HepG2 (cell line): ENCODE measurements around the gene KCNK15. TPM values are rescaled to one million over a fixed set of nuclear protein-coding genes. Genes with fewer than 3 reads are reported as not detected.
A peak's percentile ranks its signal among the peaks of the same experiment; 100 is the strongest.

Source experiments
- CBX2 ChIP-seq, 2 experiments: fragments of 200-600 bp in 1 of 2; sonication (generic); formaldehyde crosslinking in 1 of 2; IDR thresholded peaks; 2 replicates each; pipeline versions ENCODE4 v1.7.0 to v1.8.1; 2018 to 2022; ENCODE audit warnings: low read depth in 2 of 2, low read length in 1 of 2, mild to moderate bottlenecking in 1 of 2, missing genetic modification reagents in 1 of 2
- EEA1 ChIP-seq: sonication (generic); formaldehyde crosslinking; IDR thresholded peaks from 2 replicates; pipeline ENCODE4 v1.5.1; 2020; ENCODE audit warnings: mild to moderate bottlenecking, missing genetic modification reagents, borderline replicate concordance
- HOXA9 ChIP-seq: sonication (generic); formaldehyde crosslinking; IDR thresholded peaks from 2 replicates; pipeline ENCODE4 v1.8.1; 2022; ENCODE audit warnings: missing genetic modification reagents, mild to moderate bottlenecking, moderate library complexity, borderline replicate concordance
- KDM1A ChIP-seq: IDR thresholded peaks from 2 replicates; pipeline ENCODE4 v1.6.1; 2016; ENCODE audit warnings: missing compliant biosample characterization
- NCOA1 ChIP-seq: sonication (generic); formaldehyde crosslinking; IDR thresholded peaks from 2 replicates; pipeline ENCODE4 v1.9.0; 2021; ENCODE audit warnings: missing genetic modification reagents
- NCOA2 ChIP-seq: sonication (generic); formaldehyde crosslinking; IDR thresholded peaks from 2 replicates; pipeline ENCODE4 v1.8.0; 2022; ENCODE audit warnings: inconsistent platforms
- PAWR ChIP-seq: sonication (generic); formaldehyde crosslinking; IDR thresholded peaks from 2 replicates; pipeline ENCODE4 v1.4.0; 2020; ENCODE audit warnings: missing genetic modification reagents, mild to moderate bottlenecking, borderline replicate concordance
- TAF1 ChIP-seq: sonication (generic); formaldehyde crosslinking; IDR thresholded peaks from 2 replicates; pipeline ENCODE4 v1.4.0; 2020; ENCODE audit warnings: missing genetic modification reagents
- ZFP36 ChIP-seq: fragments of 150-350 bp; IDR thresholded peaks from 2 replicates; pipeline ENCODE4 v1.6.1; 2018; ENCODE audit warnings: borderline replicate concordance, low read length, low read depth; ENCODE audit not compliant: partially characterized antibody
- ZIK1 ChIP-seq: sonication (generic); formaldehyde crosslinking; IDR thresholded peaks from 2 replicates; pipeline ENCODE4 v1.5.0; 2020; ENCODE audit warnings: mild to moderate bottlenecking, low read depth, missing genetic modification reagents, borderline replicate concordance
- ZNF3 ChIP-seq: IDR thresholded peaks from 2 replicates; pipeline ENCODE4 v1.7.0; 2017; ENCODE audit warnings: inconsistent platforms
- ZNF547 ChIP-seq: sonication (generic); formaldehyde crosslinking; IDR thresholded peaks from 2 replicates; pipeline ENCODE4 v1.5.1; 2020; ENCODE audit warnings: mild to moderate bottlenecking, missing genetic modification reagents
- ZNF768 ChIP-seq: sonication (generic); formaldehyde crosslinking; IDR thresholded peaks from 2 replicates; pipeline ENCODE4 v1.4.0; 2020; ENCODE audit warnings: missing genetic modification reagents
- polyA plus RNA-seq, 8 experiments: library from polyadenylated mRNA; depleted of rRNA in 3 of 8; stranded (reverse) in 7 of 8; unstranded in 1 of 8; fragments of >200 nt; fragmentation: Illumina TruSeq in 4 of 8; extraction: Trizol in 4 of 8; gene quantifications; 2 replicates each; pipeline versions ENCODE4 v1.2.1 to v1.2.3, GENCODE V29; 2011 to 2016; ENCODE audit warnings: low read depth in 4 of 8, missing spikeins in 1 of 8, mixed read lengths in 1 of 8; ENCODE audit not compliant: insufficient read depth in 1 of 8
- total RNA-seq, 5 experiments: library from RNA; depleted of rRNA; stranded (reverse); fragments of >200 nt; fragmentation: Illumina TruSeq; extraction: Trizol; gene quantifications; 2 replicates each; pipeline ENCODE4 v1.2.3, GENCODE V29; 2016; ENCODE audit warnings: low read depth in 1 of 5
- TF ChIP-seq, protein P1 (sequence below): sonication (generic); formaldehyde crosslinking; IDR thresholded peaks from 2 replicates; pipeline ENCODE4 v1.4.0; 2020; ENCODE audit warnings: missing genetic modification reagents
- TF ChIP-seq, protein P2 (sequence below): sonication (generic); formaldehyde crosslinking; IDR thresholded peaks from 2 replicates; pipeline ENCODE4 v1.4.0; 2020; ENCODE audit warnings: missing genetic modification reagents, mild to moderate bottlenecking, borderline replicate concordance
- TF ChIP-seq, protein P3 (sequence below): sonication (generic); formaldehyde crosslinking; IDR thresholded peaks from 2 replicates; pipeline ENCODE4 v1.9.0; 2021; ENCODE audit warnings: missing genetic modification reagents, borderline replicate concordance

KCNK15 gene
- total and polyA plus RNA-seq, 2 of the 13 experiments (the other 11 are each of a cell fraction or from before 2014, with no cell fraction given), result 0.03 TPM; not detected in 1

DNA sequence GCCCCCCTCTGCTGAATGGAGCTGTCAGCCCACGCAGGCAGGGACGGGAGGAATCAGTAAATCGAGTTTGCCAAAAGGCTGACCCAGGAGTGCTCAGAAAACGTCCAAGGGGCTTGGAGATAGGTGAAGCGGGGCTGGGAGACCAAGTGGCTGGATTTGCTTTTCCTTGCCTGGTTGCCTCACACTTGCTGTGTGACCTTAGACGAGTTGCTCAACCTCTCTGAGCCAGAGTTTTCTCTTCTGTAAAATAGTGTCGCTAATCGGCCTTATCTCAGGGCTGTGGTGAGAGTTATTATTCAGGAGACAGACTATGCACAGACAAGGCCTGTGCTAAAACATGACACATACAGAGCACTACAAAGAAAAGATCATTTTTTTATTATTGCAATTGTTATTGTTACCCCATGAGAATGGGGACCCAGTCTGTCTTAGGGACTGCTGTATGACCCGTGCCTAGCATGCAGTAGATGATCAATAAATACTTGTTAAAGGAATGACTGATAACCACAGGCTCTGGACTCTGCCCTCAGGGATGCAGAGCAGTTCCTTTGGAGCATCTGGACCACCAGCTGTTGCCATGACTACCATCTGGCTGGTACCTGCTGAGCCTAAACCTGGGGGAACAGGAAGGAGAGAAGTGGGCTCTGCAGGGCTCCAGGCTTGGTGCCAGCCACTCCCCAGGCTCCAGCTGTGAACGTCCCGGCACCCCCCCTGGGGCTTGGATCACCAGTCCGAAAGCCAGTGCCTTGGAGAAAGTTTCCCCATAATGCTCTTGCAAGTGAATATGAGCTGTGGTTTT is 901 bp downstream of the KCNK15 start (continued):
- TF ChIP-seq TAF1 (0 out of 2 replicates have a peak, but pooled peaks have one; percentile 22), ZNF3 (CRISPR knock-in tag) (peak; percentile 52; the same call in 1 of the 2 replicates), KDM1A (CRISPR knock-in tag) (0 out of 2 replicates have a peak, but pooled peaks have one; percentile 50), ZNF768 (CRISPR knock-in tag) (peak; percentile 99), PAWR (CRISPR knock-in tag) (no peak), ZNF547 (CRISPR knock-in tag) (peak; percentile 39; the same call in 1 of the 2 replicates), HOXA9 (CRISPR knock-in tag) (no peak), NCOA1 (CRISPR knock-in tag) (0 out of 2 replicates have a peak, but pooled peaks have one; percentile 34), NCOA2 (CRISPR knock-in tag) (no peak), EEA1 (CRISPR knock-in tag) (0 out of 2 replicates have a peak, but pooled peaks have one; percentile 1), CBX2 (IDR thresholded peaks at IDR 0.05; ENCODE audit: low read depth, low read length) (no peak), CBX2 (CRISPR knock-in tag; IDR thresholded peaks at IDR 0.05; ENCODE audit: low read depth) (0 out of 2 replicates have a peak, but pooled peaks have one; percentile 42), ZIK1 (CRISPR knock-in tag) (no peak), ZFP36 (peak; percentile 81)
- TF ChIP-seq, protein P1, sequence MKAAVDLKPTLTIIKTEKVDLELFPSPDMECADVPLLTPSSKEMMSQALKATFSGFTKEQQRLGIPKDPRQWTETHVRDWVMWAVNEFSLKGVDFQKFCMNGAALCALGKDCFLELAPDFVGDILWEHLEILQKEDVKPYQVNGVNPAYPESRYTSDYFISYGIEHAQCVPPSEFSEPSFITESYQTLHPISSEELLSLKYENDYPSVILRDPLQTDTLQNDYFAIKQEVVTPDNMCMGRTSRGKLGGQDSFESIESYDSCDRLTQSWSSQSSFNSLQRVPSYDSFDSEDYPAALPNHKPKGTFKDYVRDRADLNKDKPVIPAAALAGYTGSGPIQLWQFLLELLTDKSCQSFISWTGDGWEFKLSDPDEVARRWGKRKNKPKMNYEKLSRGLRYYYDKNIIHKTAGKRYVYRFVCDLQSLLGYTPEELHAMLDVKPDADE, result no peak
- TF ChIP-seq, protein P2, sequence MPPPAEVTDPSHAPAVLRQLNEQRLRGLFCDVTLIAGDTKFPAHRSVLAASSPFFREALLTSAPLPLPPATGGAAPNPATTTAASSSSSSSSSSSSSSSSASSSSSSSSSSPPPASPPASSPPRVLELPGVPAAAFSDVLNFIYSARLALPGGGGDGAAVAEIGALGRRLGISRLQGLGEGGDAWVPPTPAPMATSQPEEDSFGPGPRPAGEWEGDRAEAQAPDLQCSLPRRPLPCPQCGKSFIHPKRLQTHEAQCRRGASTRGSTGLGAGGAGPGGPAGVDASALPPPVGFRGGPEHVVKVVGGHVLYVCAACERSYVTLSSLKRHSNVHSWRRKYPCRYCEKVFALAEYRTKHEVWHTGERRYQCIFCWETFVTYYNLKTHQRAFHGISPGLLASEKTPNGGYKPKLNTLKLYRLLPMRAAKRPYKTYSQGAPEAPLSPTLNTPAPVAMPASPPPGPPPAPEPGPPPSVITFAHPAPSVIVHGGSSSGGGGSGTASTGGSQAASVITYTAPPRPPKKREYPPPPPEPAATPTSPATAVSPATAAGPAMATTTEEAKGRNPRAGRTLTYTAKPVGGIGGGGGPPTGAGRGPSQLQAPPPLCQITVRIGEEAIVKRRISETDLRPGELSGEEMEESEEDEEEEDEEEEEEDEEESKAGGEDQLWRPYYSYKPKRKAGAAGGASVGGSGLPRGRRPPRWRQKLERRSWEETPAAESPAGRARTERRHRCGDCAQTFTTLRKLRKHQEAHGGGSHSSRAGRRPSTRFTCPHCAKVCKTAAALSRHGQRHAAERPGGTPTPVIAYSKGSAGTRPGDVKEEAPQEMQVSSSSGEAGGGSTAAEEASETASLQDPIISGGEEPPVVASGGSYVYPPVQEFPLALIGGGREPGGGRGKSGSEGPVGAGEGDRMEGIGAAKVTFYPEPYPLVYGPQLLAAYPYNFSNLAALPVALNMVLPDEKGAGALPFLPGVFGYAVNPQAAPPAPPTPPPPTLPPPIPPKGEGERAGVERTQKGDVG, result 0 out of 2 replicates have a peak, but pooled peaks have one; percentile 64
- TF ChIP-seq, protein P3, sequence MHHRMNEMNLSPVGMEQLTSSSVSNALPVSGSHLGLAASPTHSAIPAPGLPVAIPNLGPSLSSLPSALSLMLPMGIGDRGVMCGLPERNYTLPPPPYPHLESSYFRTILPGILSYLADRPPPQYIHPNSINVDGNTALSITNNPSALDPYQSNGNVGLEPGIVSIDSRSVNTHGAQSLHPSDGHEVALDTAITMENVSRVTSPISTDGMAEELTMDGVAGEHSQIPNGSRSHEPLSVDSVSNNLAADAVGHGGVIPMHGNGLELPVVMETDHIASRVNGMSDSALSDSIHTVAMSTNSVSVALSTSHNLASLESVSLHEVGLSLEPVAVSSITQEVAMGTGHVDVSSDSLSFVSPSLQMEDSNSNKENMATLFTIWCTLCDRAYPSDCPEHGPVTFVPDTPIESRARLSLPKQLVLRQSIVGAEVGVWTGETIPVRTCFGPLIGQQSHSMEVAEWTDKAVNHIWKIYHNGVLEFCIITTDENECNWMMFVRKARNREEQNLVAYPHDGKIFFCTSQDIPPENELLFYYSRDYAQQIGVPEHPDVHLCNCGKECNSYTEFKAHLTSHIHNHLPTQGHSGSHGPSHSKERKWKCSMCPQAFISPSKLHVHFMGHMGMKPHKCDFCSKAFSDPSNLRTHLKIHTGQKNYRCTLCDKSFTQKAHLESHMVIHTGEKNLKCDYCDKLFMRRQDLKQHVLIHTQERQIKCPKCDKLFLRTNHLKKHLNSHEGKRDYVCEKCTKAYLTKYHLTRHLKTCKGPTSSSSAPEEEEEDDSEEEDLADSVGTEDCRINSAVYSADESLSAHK (CRISPR knock-in tag), result 0 out of 2 replicates have a peak, but pooled peaks have one; percentile 43
